HG03060 (cell line): Measurements from ENCODE around the gene FAM156A.
"Not testable (repeated sequence)": the region's sequence is repeated elsewhere in the genome, so short reads cannot be mapped to it uniquely, and the experiment has no call there.

Experiments used
- ATAC-seq: cut with Tn5 transposase; IDR thresholded peaks from one replicate; pipeline ENCODE4 v1.9.1; 2021; ENCODE audit warnings: low read depth, moderate number of reproducible peaks; ENCODE audit not compliant: unreplicated experiment

The FAM156A gene

GRCh38 chrX:52907137-52907536 is 51.2 kb downstream of the FAM156A start:
- not testable (repeated sequence) for ATAC-seq

- not testable (repeated sequence) for ATAC-seq
Observed at GRCh38 chrX:52906072-52906471, 52.2 kb downstream of the FAM156A start.

- ATAC-seq = not testable (repeated sequence)
Observed at GRCh38 chrX:52905531-52905930, 52.8 kb downstream of the FAM156A start.
